HG03469 (cell line): ENCODE data around the gene ALS2.
"Not testable (repeated sequence)": the region's sequence is repeated elsewhere in the genome, so short reads cannot be mapped to it uniquely, and the experiment has no call there.

Experiments
- ATAC-seq: cut with Tn5 transposase; IDR thresholded peaks from one replicate; pipeline ENCODE4 v1.9.1; 2021; ENCODE audit warnings: mild to moderate bottlenecking, moderate library complexity, moderate number of reproducible peaks; ENCODE audit not compliant: unreplicated experiment

The ALS2 gene

GRCh38 chr2:201780674-201781493 lies at the start of gene ALS2:
TSS of gene ALS2 (minus strand) at chr2:201780933. CDS start at chr2:201768885, 12,048 bp downstream.
- ATAC-seq = peak; percentile 84

GRCh38 chr2:201828220-201828619 lies 47.5 kb upstream of the ALS2 start:
- no peak for ATAC-seq

GRCh38 chr2:201827621-201828020 lies 46.9 kb upstream of the ALS2 start:
- ATAC-seq = no peak

- no peak for ATAC-seq
Measured at GRCh38 chr2:201824212-201824611, 43.5 kb upstream of the ALS2 start.

GRCh38 chr2:201821080-201821479 lies 40.3 kb upstream of the ALS2 start:
- ATAC-seq = no peak

- no peak for ATAC-seq
Measured at GRCh38 chr2:201820383-201821007, 39.8 kb upstream of the ALS2 start.

- no peak for ATAC-seq
Measured at GRCh38 chr2:201816657-201817575, 36.2 kb upstream of the ALS2 start.

- no peak for ATAC-seq
Measured at GRCh38 chr2:201813996-201814760, 33.4 kb upstream of the ALS2 start.

GRCh38 chr2:201810604-201811003 lies 29.9 kb upstream of the ALS2 start:
- ATAC-seq = not testable (repeated sequence)

- ATAC-seq = no peak
Measured at GRCh38 chr2:201809633-201810032, 28.9 kb upstream of the ALS2 start.

GRCh38 chr2:201808027-201808426 lies 27.3 kb upstream of the ALS2 start:
- ATAC-seq = no peak

- no peak for ATAC-seq
Measured at GRCh38 chr2:201807452-201807999, 26.8 kb upstream of the ALS2 start.

GRCh38 chr2:201806442-201807170 lies 25.9 kb upstream of the ALS2 start, which contains the start of gene CDK15:
TSS of gene CDK15 (plus strand) at chr2:201806537. CDS start at chr2:201806665, 128 bp downstream.
- ATAC-seq = no peak

- ATAC-seq = not testable (repeated sequence)
Measured at GRCh38 chr2:201798914-201799285, 18.2 kb upstream of the ALS2 start.

GRCh38 chr2:201798252-201798913 lies 17.6 kb upstream of the ALS2 start:
- no peak for ATAC-seq

GRCh38 chr2:201797175-201797840 lies 16.6 kb upstream of the ALS2 start:
- ATAC-seq = no peak

GRCh38 chr2:201796478-201796865 lies 15.7 kb upstream of the ALS2 start:
- ATAC-seq = no peak
